ENCODE measurements around the gene SLC4A1AP. TPM values are rescaled to one million over a fixed set of nuclear protein-coding genes. Genes with fewer than 3 reads are reported as not detected.

SLC4A1AP gene
- total and polyA plus RNA-seq, 2 of the 13 experiments (the other 11 are each of a cell fraction or from before 2014, with no cell fraction given): 15.3 to 44.6 TPM

DNA sequence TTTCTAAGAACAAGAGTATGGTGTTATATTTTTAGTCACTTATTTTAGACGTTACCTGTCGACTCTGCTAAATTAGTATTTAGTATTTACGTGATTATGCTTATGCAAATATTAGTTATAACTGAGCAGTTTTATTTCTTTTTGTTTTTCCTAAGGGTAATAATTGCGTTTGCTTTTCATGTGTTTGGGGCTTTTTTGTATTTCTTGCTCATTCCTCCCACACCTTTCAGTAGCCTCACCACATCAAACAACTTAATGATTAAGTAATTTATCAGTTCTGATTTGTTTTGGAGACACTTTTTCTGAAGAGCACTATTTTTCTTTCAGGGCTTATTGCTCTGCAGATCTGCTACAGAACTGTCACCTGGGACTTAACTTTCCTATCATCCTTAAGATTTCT, 7.5 kb downstream of the SLC4A1AP start:
- H3K4me1 ChIP-seq (ENCODE audit: insufficient read depth, low read length): no peaks in the 10 kb centered on the region
- H2AFZ ChIP-seq (ENCODE audit: low read length): no peak overlapping the region
- H3K4me2 ChIP-seq (ENCODE audit: low read depth, low read length): no peak overlapping the region
- H3K9ac ChIP-seq (ENCODE audit: insufficient read depth, low read depth, low read length): no peak overlapping the region
- H3K79me2 ChIP-seq (ENCODE audit: insufficient read depth, low read length): no peaks in the 10 kb centered on the region
- peaks cover 25 to 63% of the 10 kb centered on the region in 2 experiments for H3K36me3 ChIP-seq (replicated peaks in 1 of 2; ENCODE audit: control insufficient read depth in 1 of 2, insufficient read depth in 2 of 2, low read length in 2 of 2)
- FAIRE-seq (no peak), ATAC-seq (no peak), DNase-seq (ENCODE audit: low spot score) (no peak)
- in situ Hi-C loops (cut with HindIII; ENCODE audit: extremely low pct_ligation_motif_present, low pct_unique_long_range_greater_than_20kb): no loop called here
- H4K20me1 ChIP-seq (ENCODE audit: insufficient read depth, low read length): no peaks in the 10 kb centered on the region
- intact Hi-C loops (cut with micrococcal nuclease; ENCODE audit: unreplicated experiment): no loop called here
- no peak overlapping the region for H3K27ac ChIP-seq (ENCODE audit: extremely low read length, insufficient read depth, low read length)
- BruUV-seq (replicated peaks): no TSS peak
- no peak overlapping the region for H3K4me3 ChIP-seq (replicated peaks in 1 of 3; ENCODE audit: insufficient read depth in 1 of 3, low read depth in 2 of 3, low read length in 3 of 3)
- ChIA-PET CTCF (ENCODE audit: low intra/inter-chr PET ratio, low total read pairs) (no interaction called here), POLR2A (no interaction called here)
- 94% methylated on average over 4 of the region's 4 CpGs for WGBS (ENCODE audit: low lambda C conversion rate)
- TF ChIP-seq HNF4A (CRISPR knock-in tag; IDR thresholded peaks at IDR 0.05) (no peak), ZNF775 (CRISPR knock-in tag; IDR thresholded peaks at IDR 0.05; ENCODE audit: borderline replicate concordance) (no peak), KAT2B (IDR thresholded peaks at IDR 0.05; ENCODE audit: borderline replicate concordance, low read depth, low read length) (no peak), KLF16 (CRISPR knock-in tag; IDR thresholded peaks at IDR 0.05) (no peak), ZNF776 (CRISPR knock-in tag; IDR thresholded peaks at IDR 0.05) (no peak), KDM1A (CRISPR knock-in tag; IDR thresholded peaks at IDR 0.05) (no peak), ZNF781 (CRISPR knock-in tag; IDR thresholded peaks at IDR 0.05; ENCODE audit: borderline replicate concordance, not compliant biosample characterization) (no peak), YEATS2 (CRISPR knock-in tag; IDR thresholded peaks at IDR 0.05; ENCODE audit: borderline replicate concordance) (no peak), ZNF616 (CRISPR knock-in tag; IDR thresholded peaks at IDR 0.05; ENCODE audit: low read depth) (no peak), ZFP62 (CRISPR knock-in tag; IDR thresholded peaks at IDR 0.05) (no peak), KAT7 (CRISPR knock-in tag; IDR thresholded peaks at IDR 0.05; ENCODE audit: borderline replicate concordance) (no peak), SATB2 (CRISPR knock-in tag; IDR thresholded peaks at IDR 0.05) (no peak), ZFP36L1 (CRISPR knock-in tag; IDR thresholded peaks at IDR 0.05) (no peak), ZFP36L2 (CRISPR knock-in tag; IDR thresholded peaks at IDR 0.05) (no peak)
- TF ChIP-seq, protein P1, sequence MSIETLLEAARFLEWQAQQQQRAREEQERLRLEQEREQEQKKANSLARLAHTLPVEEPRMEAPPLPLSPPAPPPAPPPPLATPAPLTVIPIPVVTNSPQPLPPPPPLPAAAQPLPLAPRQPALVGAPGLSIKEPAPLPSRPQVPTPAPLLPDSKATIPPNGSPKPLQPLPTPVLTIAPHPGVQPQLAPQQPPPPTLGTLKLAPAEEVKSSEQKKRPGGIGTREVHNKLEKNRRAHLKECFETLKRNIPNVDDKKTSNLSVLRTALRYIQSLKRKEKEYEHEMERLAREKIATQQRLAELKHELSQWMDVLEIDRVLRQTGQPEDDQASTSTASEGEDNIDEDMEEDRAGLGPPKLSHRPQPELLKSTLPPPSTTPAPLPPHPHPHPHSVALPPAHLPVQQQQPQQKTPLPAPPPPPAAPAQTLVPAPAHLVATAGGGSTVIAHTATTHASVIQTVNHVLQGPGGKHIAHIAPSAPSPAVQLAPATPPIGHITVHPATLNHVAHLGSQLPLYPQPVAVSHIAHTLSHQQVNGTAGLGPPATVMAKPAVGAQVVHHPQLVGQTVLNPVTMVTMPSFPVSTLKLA (IDR thresholded peaks at IDR 0.05): no peak
- TF ChIP-seq, protein P2, sequence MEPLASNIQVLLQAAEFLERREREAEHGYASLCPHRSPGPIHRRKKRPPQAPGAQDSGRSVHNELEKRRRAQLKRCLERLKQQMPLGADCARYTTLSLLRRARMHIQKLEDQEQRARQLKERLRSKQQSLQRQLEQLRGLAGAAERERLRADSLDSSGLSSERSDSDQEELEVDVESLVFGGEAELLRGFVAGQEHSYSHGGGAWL (CRISPR knock-in tag; IDR thresholded peaks at IDR 0.05): no peak
- no peaks in the 10 kb centered on the region for H3K27me3 ChIP-seq (ENCODE audit: control insufficient read depth in 1 of 2, insufficient read depth in 2 of 2, low read length in 2 of 2)
- H3K9me3 ChIP-seq (ENCODE audit: low read length): no peaks in the 10 kb centered on the region

All from HepG2 (cell line).